Left ventricle myocardium inferior (tissue), 1 donor: Measurements from ENCODE around the gene ZXDC. TPM values are rescaled to one million over a fixed set of nuclear protein-coding genes. Genes with fewer than 3 reads are reported as not detected.

ENCODE experiments used
- DNase-seq: peaks from one replicate; pipeline ENCODE4 v3.0.0-alpha.2; 2020
- H3K27ac ChIP-seq: fragments of 200-600 bp; replicated peaks from 2 replicates; pipeline ENCODE4 v1.8.0; 2021
- H3K27me3 ChIP-seq: fragments of 200-600 bp; 2 replicates; pipeline ENCODE4 v1.8.0; 2021; ENCODE audit warnings: low read depth
- H3K36me3 ChIP-seq: fragments of 200-600 bp; 2 replicates; pipeline ENCODE4 v1.8.0; 2021
- H3K4me1 ChIP-seq: fragments of 200-600 bp; 2 replicates; pipeline ENCODE4 v1.8.0; 2021
- H3K4me3 ChIP-seq: fragments of 200-600 bp; 2 replicates; pipeline ENCODE4 v1.8.0; 2021; ENCODE audit warnings: mild to moderate bottlenecking, moderate library complexity
- H3K9me3 ChIP-seq: fragments of 200-600 bp; replicated peaks from 2 replicates; pipeline ENCODE4 v1.8.0; 2021
- CTCF ChIP-seq: fragments of 200-600 bp; IDR thresholded peaks from 2 replicates; pipeline ENCODE4 v1.8.0; 2021; ENCODE audit warnings: antibody characterized with exemption, mild to moderate bottlenecking, borderline replicate concordance
- intact Hi-C: fragments of 100-400 bp; cut with micrococcal nuclease; formaldehyde crosslinking; loops from one replicate; pipeline ENCODE4 v1.11.0; 2022
- total RNA-seq: library from RNA; stranded (reverse); fragmentation: NEBNext Ultra II Directional; extraction: Animal tissue kit (Norgen Biotek cat#: 25700); gene quantifications from one replicate; pipeline ENCODE4 v1.2.1, GENCODE V29; 2021
- donor health status: DM: no; HTN: yes; CAD: no; lungs with severe emphysema.

Gene ZXDC
- total RNA-seq, 1 donor from 2014 or later, result 15.6 TPM

GRCh38 chr3:126522363-126522788, 46.7 kb upstream of the ZXDC start:
- TF ChIP-seq CTCF, result peak; percentile 92
- Histone ChIP-seq H3K4me3 (no peak overlapping the region), H3K27me3 (peaks cover 49% of the 10 kb centered on the region), H3K9me3 (no peaks in the 10 kb centered on the region), H3K36me3 (no peaks in the 10 kb centered on the region), H3K4me1 (peaks cover 13% of the 10 kb centered on the region), H3K27ac (no peak overlapping the region)
- intact Hi-C loops, result no loop called here
- peak; percentile 40 for DNase-seq

- H3K9me3 ChIP-seq, result no peaks in the 10 kb centered on the region
- no peak overlapping the region for H3K4me3 ChIP-seq
- DNase-seq, result no peak
- H3K27ac ChIP-seq, result no peak overlapping the region
- no peaks in the 10 kb centered on the region for H3K36me3 ChIP-seq
- intact Hi-C loops, result no loop called here
- no peak for TF ChIP-seq CTCF
- peaks cover 13% of the 10 kb centered on the region for H3K4me1 ChIP-seq
- H3K27me3 ChIP-seq, result peaks cover 52% of the 10 kb centered on the region
Measured at GRCh38 chr3:126521122-126521891, 45.6 kb upstream of the ZXDC start.

GRCh38 chr3:126519506-126520455, 44.1 kb upstream of the ZXDC start:
- Histone ChIP-seq H3K4me1 (peaks cover 11% of the 10 kb centered on the region), H3K27ac (no peak overlapping the region), H3K9me3 (no peaks in the 10 kb centered on the region), H3K4me3 (no peak overlapping the region), H3K27me3 (peaks cover 37% of the 10 kb centered on the region), H3K36me3 (no peaks in the 10 kb centered on the region)
- no peak for TF ChIP-seq CTCF
- intact Hi-C loops, result no loop called here
- DNase-seq, result no peak

- Histone ChIP-seq H3K4me3 (no peak overlapping the region), H3K36me3 (no peaks in the 10 kb centered on the region), H3K4me1 (peaks cover 2% of the 10 kb centered on the region), H3K27me3 (peaks cover 27% of the 10 kb centered on the region), H3K9me3 (no peaks in the 10 kb centered on the region), H3K27ac (no peak overlapping the region)
- intact Hi-C loops, result no loop called here
- no peak for TF ChIP-seq CTCF
- DNase-seq, result no peak
Measured at GRCh38 chr3:126518779-126519177, 43.1 kb upstream of the ZXDC start.

GRCh38 chr3:126517986-126518778, 42.5 kb upstream of the ZXDC start:
- Histone ChIP-seq H3K27ac (no peak overlapping the region), H3K9me3 (no peaks in the 10 kb centered on the region), H3K36me3 (no peaks in the 10 kb centered on the region), H3K27me3 (peaks cover 23% of the 10 kb centered on the region), H3K4me3 (no peak overlapping the region), H3K4me1 (peaks cover 3% of the 10 kb centered on the region)
- DNase-seq, result no peak
- TF ChIP-seq CTCF, result no peak
- intact Hi-C loops, result no loop called here
